ENCODE data around the gene SPAG7.

DNA sequence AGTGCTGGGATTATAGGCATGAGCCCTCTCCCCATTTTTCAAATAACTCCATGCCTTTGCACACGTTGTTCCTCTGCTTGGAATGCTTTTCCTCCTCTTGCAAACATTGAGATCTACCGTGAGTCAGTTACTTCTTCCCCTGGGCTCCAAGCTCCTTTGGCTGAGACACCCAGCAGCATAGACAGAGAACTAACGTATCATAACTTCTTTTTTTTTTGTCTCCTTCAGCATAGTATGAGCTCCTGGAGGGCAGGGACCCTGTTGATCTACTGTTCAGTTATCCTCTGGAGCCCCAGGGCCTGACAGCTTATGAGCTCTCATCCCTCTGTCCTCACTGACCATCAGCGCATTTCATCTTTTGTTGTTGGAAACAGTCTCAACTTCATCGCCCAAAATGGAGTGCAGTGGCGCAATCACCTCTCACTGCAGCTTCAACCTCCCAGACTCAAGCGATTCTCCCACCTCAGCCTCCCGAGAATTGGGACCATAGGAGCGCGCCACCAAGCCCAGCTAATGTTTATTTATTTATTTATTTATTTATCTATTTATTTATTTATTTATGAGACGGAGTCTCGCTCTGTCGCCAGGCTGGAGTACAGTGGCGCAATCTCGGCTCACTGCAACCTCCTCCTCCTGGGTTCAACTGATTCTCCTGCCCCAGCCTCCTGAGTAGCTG lies 2.2 kb downstream of the SPAG7 start:
- TF ChIP-seq, protein P1, sequence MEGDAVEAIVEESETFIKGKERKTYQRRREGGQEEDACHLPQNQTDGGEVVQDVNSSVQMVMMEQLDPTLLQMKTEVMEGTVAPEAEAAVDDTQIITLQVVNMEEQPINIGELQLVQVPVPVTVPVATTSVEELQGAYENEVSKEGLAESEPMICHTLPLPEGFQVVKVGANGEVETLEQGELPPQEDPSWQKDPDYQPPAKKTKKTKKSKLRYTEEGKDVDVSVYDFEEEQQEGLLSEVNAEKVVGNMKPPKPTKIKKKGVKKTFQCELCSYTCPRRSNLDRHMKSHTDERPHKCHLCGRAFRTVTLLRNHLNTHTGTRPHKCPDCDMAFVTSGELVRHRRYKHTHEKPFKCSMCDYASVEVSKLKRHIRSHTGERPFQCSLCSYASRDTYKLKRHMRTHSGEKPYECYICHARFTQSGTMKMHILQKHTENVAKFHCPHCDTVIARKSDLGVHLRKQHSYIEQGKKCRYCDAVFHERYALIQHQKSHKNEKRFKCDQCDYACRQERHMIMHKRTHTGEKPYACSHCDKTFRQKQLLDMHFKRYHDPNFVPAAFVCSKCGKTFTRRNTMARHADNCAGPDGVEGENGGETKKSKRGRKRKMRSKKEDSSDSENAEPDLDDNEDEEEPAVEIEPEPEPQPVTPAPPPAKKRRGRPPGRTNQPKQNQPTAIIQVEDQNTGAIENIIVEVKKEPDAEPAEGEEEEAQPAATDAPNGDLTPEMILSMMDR (optimal IDR thresholded peaks at IDR 0.05 in 1 of 3, IDR thresholded peaks at IDR 0.05 in 1 of 3, conservative IDR thresholded peaks at IDR 0.05 in 1 of 3; ENCODE audit: extremely low read depth in 1 of 3, insufficient read depth in 2 of 3, low read length in 3 of 3): no peak
- no peak for TF ChIP-seq EZH2 (IDR thresholded peaks at IDR 0.05; ENCODE audit: low read length)

All from keratinocyte (primary cell).